ENCODE data around the gene ETFBKMT.

Gene ETFBKMT

GRCh38 chr12:31659087-31659942 lies at the start of gene ETFBKMT:
Gene ETFBKMT, plus strand, starts transcription at chr12:31659688. Its CDS starts 2,266 bp downstream, at chr12:31661954.
- DNase-seq = peak; percentile 97

- DNase-seq = no peak
These were observed 46.7 kb upstream of the ETFBKMT start for GRCh38 chr12:31612819-31613218.

DNA sequence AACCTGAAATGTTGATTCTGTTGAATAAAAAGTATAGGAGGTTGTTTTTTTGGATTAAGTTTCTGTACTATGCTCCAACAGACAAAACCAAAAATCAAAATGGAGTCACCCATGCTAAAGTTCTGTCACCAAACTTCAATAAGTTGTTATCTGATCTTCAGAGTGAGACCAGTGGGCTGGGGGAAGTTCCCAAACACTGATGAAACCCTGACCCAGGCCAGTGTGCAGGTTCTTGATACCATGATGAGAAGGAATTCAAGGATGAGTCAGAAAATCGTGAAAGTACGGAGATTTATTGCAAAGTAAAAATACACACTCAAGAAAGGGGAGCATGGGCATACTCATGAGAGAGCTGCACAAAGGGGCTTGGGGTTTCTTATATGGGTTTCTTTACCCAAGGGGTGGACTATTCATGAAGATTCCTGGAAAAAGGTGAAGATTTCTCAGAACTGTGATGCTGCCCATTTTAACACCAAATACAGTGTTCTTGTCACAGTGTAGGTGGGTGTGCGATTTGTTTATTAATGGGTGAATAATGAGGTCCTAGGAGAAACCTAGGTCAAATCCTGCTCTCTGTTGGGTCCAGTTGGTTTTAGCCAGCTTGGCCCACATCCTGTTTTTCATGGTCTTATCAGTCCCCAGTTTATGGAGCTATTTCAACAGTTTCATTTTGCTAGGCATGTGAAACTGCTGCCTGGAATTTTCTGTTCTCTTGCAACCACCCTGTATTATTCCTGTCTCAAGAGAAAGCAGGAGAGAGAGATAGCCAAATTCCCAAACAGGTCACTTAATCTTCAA lies 41.1 kb upstream of the ETFBKMT start:
- no peak for DNase-seq

DNA sequence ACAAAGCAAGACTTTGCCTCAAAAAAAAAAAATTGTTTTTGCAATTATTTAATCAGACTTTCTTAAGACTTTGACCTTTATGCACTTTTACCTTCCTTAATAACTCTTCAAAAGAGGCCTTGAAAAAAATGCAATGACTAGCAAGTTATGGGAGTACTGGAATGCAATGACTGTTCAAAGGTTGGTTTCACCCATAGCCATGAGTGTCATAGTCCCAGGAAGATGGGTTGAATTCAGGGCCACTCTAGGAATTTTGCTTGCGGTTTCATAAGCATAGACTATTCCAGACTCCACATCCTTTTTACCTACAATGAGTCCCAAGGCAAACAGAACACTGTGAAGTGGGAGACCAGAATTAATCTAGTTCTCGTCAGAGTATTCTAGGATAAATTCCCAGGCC lies 39.2 kb upstream of the ETFBKMT start:
- DNase-seq = no peak

DNA sequence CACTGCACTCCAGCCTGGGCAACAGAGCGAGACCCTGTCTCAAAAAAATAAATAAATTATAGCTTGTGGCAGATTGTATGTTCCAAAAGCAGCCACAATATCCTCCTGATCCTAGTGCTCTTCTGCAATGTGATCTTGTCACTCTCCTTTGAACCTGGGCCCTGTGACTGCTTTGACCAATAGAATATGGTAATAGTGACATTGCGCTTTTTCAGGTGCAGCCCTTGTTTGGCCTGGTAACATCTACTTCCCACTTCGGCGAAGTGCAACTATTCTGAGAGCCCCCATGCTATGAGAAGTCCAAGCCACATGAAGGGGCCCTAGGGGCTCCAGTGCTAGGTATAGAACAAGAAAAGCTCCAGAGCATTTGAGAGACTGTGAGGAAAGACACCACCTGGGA lies 37.5 kb upstream of the ETFBKMT start:
- DNase-seq = no peak

DNA sequence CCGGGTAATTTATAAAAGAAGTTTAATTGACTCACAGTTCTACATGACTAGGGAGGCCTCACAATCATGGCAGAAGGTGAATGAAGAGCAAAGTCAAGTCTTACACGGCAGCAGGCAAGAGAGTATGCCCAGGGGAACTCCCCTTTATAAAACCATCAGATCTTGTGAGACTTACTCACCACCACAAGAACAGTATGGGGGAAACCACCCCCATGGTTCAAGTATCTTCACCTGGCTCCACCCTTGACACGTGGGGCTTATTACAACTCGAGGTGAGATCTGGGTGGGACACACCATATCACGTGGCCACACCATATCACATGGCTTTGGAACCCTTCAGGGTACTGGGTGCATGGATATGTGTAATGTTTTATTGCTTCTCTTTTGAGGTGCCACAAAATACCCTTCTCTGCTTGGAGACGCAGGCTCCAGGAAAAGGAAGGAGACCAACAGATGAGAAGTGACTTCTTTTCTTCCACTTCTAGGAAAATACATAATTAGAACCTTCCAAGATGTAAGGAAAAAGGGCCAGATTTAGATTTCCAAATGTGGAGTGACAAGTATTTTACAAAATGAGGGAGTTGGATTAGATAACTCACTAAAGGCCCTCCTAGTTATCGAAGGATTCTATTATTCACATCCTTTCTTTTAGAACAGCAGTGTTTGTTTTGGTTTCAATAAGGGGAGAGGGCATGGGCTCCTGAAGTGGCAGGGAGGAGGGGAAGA lies 33.1 kb upstream of the ETFBKMT start:
- DNase-seq = no peak

DNA sequence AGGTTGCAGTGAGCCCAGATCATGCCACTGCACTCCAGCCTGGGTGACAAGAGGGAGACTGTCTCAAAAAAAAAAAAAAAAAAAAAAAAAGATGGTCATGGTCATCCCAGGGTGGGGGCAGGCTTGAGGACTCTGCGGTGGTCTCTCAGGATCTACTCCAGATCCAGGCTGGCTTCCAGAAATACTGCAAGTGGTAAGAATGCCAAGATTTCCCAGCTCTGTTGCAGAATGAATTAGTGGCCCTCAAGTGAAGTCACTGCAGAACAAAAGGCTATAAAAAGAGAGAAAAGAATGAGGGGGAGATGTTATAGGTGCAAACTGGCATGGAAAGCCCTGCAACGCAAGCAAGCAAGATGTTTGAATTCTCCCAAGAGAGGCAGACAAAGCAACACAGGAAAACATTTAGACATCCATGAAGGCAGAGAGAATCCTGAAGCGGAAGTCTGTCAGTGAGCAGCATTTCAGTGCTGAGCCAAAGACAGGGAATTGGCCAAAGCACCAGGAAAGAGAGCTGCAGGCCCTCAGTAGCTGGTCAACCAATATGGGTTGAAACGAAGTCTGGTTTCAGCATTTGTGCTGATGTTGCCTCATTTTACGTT lies 31.9 kb upstream of the ETFBKMT start:
- DNase-seq = no peak

DNA sequence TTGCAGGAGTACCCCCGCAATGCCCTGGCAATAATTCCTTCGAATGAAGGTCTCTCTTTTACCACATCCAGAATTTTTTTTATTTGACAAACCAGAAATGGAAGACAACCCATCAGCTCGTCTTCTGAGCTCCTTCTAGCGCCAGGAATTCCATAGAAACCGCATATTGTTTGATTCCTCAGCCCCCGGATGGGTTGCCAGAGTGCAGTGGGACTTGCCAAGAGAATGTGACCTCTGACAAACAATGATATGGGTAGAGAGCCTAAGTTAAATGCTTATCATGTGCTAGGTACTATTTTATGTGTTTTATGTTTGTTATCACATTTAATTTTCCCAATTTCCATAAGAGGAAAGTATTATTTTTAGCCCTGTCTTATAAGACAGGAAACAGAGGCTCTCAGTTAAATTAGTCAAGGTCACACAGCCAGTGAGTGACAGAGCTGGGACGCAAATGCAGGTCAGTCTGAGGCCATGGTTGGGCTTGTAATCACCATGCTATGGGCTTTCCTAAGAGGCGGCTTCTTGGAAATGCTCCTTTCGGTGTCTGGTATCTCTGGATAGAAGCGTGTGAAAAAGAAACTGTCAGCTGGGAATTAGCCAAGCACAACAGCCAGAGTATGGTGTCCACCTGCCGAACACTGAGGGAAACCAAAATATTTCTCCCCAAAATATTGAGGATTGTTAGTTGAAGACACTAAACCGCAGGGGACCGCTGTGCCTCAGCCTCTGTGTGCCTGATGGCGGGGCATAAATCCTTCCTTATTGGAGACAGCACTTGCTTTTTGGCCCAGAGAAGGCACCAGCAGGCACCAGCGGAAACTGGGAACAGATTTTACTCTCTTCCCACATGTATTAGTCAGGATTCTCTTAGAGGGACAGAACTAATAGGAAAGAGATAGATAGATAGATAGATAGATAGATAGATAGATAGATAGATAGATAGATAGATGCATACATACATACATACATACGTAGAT lies 29.4 kb upstream of the ETFBKMT start:
- no peak for DNase-seq

GRCh38 chr12:31631023-31631724 lies 28.3 kb upstream of the ETFBKMT start:
- DNase-seq = no peak

GRCh38 chr12:31631809-31632208 lies 27.7 kb upstream of the ETFBKMT start:
- DNase-seq = no peak

DNA sequence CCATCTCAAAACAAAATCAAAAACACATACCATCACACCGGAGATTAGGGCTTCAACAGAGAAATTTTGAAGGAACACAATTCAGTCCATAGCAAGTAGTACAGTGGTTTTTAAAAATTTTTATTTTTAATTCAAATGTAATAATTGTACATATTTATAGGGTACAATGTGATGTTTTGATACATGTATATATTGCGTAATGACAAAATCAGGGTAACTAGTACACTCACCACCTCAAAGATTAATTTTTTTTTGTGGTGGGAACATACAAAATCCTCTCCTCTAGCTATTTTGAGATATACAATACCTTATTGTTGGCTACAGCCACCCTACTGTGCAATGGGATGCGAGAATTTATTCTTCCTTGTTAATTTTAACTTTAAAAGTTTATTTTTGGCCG lies 26.0 kb upstream of the ETFBKMT start:
- DNase-seq = no peak

DNA sequence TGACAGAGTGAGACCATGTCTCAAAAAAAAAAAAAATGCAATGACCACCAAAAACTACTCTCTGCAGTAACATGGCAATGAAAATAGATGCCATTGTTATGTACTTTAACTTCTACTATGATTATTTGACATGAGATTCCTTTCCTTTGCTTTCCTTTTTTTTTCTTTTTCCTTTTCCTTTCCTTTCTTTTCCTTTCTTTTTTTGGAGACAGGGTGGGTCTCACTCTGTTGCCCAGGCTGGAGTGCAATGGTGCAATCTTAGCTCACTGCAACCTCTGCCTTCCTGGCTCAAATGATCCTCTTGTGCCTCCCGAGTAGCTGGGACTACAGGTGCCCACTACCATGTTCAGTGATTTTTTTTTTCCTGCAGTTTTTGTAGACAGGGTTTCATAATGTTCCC lies 24.9 kb upstream of the ETFBKMT start:
- DNase-seq = no peak

DNA sequence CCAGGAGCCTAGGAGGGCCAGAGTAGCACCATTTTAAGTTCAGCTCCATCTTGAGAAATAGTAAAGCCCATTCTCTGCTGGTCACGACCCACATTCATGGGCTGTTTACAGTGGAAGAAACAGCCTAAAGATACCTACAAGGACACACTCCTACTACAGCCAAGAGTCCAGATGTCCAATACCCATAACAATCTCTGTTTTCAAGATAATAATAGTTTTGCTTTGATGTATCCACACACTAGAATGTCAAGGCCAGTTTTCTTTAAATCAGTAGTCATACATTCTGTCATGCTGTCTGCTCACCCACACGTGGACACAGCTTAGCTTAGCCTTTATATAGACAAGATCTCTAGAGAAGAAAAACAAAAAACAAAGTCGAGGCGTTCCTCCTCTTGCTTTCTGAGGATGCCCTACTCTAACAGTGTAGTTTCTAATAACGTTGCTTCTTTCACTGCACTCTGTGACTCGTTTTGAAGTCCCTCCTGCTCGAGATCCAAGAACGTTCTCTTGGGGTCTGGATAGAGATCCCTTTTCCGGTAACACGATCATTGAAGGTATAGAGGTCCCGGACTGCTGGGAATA lies 17.9 kb upstream of the ETFBKMT start:
- DNase-seq = no peak

DNA sequence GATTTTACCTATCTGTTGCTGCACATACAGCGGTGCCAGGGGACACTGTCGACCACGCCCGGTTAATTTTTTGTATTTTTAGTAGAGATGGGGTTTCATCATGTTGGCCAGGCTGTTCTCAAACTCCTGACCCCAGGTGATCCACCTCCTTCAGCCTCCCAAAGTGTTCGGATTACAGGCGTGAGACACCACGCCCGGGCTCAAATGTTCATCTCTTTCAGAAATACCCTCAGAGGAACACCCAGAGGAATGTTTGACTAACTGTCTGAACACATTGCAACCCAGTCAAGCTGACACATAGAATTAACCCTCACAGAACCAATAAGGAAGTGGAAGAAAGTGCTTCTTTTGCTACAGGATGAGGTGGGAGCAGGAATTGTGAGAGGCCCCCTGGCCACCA lies 15.0 kb upstream of the ETFBKMT start:
- no peak for DNase-seq

DNA sequence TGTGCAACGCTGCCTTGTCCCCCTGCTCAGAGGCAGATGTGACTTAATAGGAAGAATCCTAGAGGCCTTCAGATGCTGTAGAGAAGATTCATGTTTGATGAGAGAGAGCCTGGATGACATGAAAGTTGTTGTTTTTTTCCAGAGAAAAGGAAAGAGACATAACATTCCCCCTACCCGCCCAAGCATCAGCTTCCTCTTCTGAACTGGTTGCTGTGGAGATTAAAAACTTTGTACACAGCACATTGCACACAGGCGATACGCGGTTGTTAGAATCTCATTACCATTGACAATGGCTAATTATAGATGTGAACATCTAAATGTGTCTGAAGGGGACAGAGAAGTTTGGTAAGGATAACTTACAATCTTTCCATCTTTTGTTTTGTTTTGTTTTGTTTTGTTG lies 13.6 kb upstream of the ETFBKMT start:
- peak; percentile 12 for DNase-seq

- DNase-seq = no peak
These were observed 12.4 kb upstream of the ETFBKMT start for GRCh38 chr12:31647086-31647491.

DNA sequence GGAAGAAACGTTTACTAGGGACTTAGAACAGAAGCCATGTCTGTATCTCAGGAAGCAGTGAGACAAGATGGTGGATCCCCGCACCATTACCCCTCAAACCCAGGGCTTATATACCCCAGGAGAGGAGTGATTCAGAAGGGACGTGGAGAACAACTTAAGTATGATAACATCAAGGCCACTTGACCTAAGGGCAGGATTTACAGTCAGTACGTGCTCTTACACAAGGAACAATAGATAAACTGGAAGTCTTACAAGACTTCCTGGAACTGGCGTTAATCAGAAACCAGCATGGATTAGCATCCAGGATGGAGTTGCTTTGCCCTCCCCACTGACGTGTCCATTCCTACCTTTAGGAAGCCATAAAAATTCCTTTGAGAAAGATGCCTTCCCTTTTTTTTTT lies 8.6 kb upstream of the ETFBKMT start:
- DNase-seq = no peak

GRCh38 chr12:31651893-31652521 lies 7.5 kb upstream of the ETFBKMT start:
- no peak for DNase-seq

- DNase-seq = no peak
These were observed 4.3 kb upstream of the ETFBKMT start for GRCh38 chr12:31655208-31655607.

GRCh38 chr12:31655792-31656191 lies 3.7 kb upstream of the ETFBKMT start:
- no peak for DNase-seq

All from RPMI8226 (cell line).